Activated naive CD4-positive, alpha-beta T cell treated with anti-CD3 and anti-CD28 coated beads, Interleukin-2, amount 50 U/mL, for 16 hours (primary cell): ENCODE results near the gene IKZF3.

Experiments used
- DNase-seq: peaks from one replicate; pipeline ENCODE4 v3.0.0-alpha.2; 2020

The IKZF3 gene

GRCh38 chr17:39814497-39814896 is 49.6 kb downstream of the IKZF3 start:
- DNase-seq: no peak

GRCh38 chr17:39813631-39814030 is 50.5 kb downstream of the IKZF3 start:
- DNase-seq: peak; percentile 44

GRCh38 chr17:39812466-39812865 is 51.6 kb downstream of the IKZF3 start:
- DNase-seq: no peak

- DNase-seq: no peak
Observed at GRCh38 chr17:39810939-39811728, 53.0 kb downstream of the IKZF3 start.

GRCh38 chr17:39809221-39809620 is 54.9 kb downstream of the IKZF3 start:
- DNase-seq: no peak

GRCh38 chr17:39808409-39808997 is 55.6 kb downstream of the IKZF3 start:
- DNase-seq: no peak

- DNase-seq: no peak
Observed at GRCh38 chr17:39804839-39805238, 59.3 kb downstream of the IKZF3 start.

GRCh38 chr17:39801055-39801454 is 63.1 kb downstream of the IKZF3 start:
- DNase-seq: no peak

GRCh38 chr17:39800540-39800939 is 63.6 kb downstream of the IKZF3 start:
- peak; percentile 59 for DNase-seq

- no peak for DNase-seq
Observed at GRCh38 chr17:39799395-39799794, 64.7 kb downstream of the IKZF3 start.

- peak; percentile 28 for DNase-seq
Observed at GRCh38 chr17:39794249-39794970, 69.7 kb downstream of the IKZF3 start.

GRCh38 chr17:39793301-39793872 is 70.7 kb downstream of the IKZF3 start:
- DNase-seq: no peak

- DNase-seq: no peak
Observed at GRCh38 chr17:39792526-39793221, 71.4 kb downstream of the IKZF3 start.

- peak; percentile 50 for DNase-seq
Observed at GRCh38 chr17:39791111-39791992, 72.8 kb downstream of the IKZF3 start.

- DNase-seq: no peak
Observed at GRCh38 chr17:39787743-39788484, 76.2 kb downstream of the IKZF3 start.

GRCh38 chr17:39787041-39787440 is 77.1 kb downstream of the IKZF3 start:
- DNase-seq: no peak

- DNase-seq: no peak
Observed at GRCh38 chr17:39782980-39783379, 81.1 kb downstream of the IKZF3 start.

GRCh38 chr17:39782481-39782880 is 81.6 kb downstream of the IKZF3 start:
- no peak for DNase-seq

- no peak for DNase-seq
Observed at GRCh38 chr17:39781861-39782213, 82.3 kb downstream of the IKZF3 start.

GRCh38 chr17:39781031-39781860 is 82.9 kb downstream of the IKZF3 start:
- DNase-seq: no peak
